Measurements from ENCODE around the gene AFF3. TPM values are rescaled to one million over a fixed set of nuclear protein-coding genes. Genes with fewer than 3 reads are reported as not detected.

AFF3 gene
- total and polyA plus RNA-seq, 2 of the 13 experiments (the other 11 are each of a cell fraction or from before 2014, with no cell fraction given) = not detected

GRCh38 chr2:99765731-99766318, 376.6 kb downstream of the AFF3 start:
- Histone ChIP-seq H2AFZ (ENCODE audit: low read length) (no peak overlapping the region), H3K4me2 (ENCODE audit: low read depth, low read length) (no peak overlapping the region), H3K9ac (ENCODE audit: insufficient read depth, low read depth, low read length) (no peak overlapping the region), H3K79me2 (ENCODE audit: insufficient read depth, low read length) (no peaks in the 10 kb centered on the region), H4K20me1 (ENCODE audit: insufficient read depth, low read length) (no peaks in the 10 kb centered on the region), H3K27ac (ENCODE audit: extremely low read length, insufficient read depth, low read length) (no peak overlapping the region), H3K36me3 (replicated peaks in 1 of 2; ENCODE audit: control insufficient read depth in 1 of 2, insufficient read depth in 2 of 2, low read length in 2 of 2) (no peaks in the 10 kb centered on the region), H3K4me3 (replicated peaks in 1 of 3; ENCODE audit: insufficient read depth in 1 of 3, low read depth in 2 of 3, low read length in 3 of 3) (no peak overlapping the region), H3K4me1 (ENCODE audit: insufficient read depth, low read length) (no peaks in the 10 kb centered on the region), H3K9me3 (ENCODE audit: low read length) (no peaks in the 10 kb centered on the region), H3K27me3 (ENCODE audit: control insufficient read depth in 1 of 2, insufficient read depth in 2 of 2, low read length in 2 of 2) (no peaks in the 10 kb centered on the region)
- in situ Hi-C loops (cut with HindIII; ENCODE audit: extremely low pct_ligation_motif_present, low pct_unique_long_range_greater_than_20kb) = no loop called here
- ChIA-PET CTCF (ENCODE audit: low intra/inter-chr PET ratio, low total read pairs) (no interaction called here), POLR2A (no interaction called here)
- DNase-seq (ENCODE audit: low spot score) = no peak
- WGBS (ENCODE audit: low lambda C conversion rate) = 7% methylated on average over 4 of the region's 4 CpGs
- FAIRE-seq = no peak
- no peak for ATAC-seq
- intact Hi-C loops (cut with micrococcal nuclease; ENCODE audit: unreplicated experiment) = no loop called here
- TF ChIP-seq PAX8 (CRISPR knock-in tag; IDR thresholded peaks at IDR 0.05; ENCODE audit: borderline replicate concordance) (no peak), HNF4A (CRISPR knock-in tag; IDR thresholded peaks at IDR 0.05) (0 out of 2 replicates have a peak, but pooled peaks have one; percentile 7), ZFP37 (CRISPR knock-in tag; IDR thresholded peaks at IDR 0.05; ENCODE audit: borderline replicate concordance) (no peak), NKX3-1 (CRISPR knock-in tag; IDR thresholded peaks at IDR 0.05) (no peak), MAFK (conservative IDR thresholded peaks at IDR 0.05 in 1 of 2, IDR thresholded peaks at IDR 0.05 in 1 of 2; ENCODE audit: low read length in 2 of 2) (0 out of 4 replicates have a peak, but pooled peaks have one; percentile 3 to 24)
- TF ChIP-seq, protein P1, sequence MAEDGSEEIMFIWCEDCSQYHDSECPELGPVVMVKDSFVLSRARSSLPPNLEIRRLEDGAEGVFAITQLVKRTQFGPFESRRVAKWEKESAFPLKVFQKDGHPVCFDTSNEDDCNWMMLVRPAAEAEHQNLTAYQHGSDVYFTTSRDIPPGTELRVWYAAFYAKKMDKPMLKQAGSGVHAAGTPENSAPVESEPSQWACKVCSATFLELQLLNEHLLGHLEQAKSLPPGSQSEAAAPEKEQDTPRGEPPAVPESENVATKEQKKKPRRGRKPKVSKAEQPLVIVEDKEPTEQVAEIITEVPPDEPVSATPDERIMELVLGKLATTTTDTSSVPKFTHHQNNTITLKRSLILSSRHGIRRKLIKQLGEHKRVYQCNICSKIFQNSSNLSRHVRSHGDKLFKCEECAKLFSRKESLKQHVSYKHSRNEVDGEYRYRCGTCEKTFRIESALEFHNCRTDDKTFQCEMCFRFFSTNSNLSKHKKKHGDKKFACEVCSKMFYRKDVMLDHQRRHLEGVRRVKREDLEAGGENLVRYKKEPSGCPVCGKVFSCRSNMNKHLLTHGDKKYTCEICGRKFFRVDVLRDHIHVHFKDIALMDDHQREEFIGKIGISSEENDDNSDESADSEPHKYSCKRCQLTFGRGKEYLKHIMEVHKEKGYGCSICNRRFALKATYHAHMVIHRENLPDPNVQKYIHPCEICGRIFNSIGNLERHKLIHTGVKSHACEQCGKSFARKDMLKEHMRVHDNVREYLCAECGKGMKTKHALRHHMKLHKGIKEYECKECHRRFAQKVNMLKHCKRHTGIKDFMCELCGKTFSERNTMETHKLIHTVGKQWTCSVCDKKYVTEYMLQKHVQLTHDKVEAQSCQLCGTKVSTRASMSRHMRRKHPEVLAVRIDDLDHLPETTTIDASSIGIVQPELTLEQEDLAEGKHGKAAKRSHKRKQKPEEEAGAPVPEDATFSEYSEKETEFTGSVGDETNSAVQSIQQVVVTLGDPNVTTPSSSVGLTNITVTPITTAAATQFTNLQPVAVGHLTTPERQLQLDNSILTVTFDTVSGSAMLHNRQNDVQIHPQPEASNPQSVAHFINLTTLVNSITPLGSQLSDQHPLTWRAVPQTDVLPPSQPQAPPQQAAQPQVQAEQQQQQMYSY (CRISPR knock-in tag; IDR thresholded peaks at IDR 0.05) = 0 out of 2 replicates have a peak, but pooled peaks have one; percentile 34
- TF ChIP-seq, protein P2, sequence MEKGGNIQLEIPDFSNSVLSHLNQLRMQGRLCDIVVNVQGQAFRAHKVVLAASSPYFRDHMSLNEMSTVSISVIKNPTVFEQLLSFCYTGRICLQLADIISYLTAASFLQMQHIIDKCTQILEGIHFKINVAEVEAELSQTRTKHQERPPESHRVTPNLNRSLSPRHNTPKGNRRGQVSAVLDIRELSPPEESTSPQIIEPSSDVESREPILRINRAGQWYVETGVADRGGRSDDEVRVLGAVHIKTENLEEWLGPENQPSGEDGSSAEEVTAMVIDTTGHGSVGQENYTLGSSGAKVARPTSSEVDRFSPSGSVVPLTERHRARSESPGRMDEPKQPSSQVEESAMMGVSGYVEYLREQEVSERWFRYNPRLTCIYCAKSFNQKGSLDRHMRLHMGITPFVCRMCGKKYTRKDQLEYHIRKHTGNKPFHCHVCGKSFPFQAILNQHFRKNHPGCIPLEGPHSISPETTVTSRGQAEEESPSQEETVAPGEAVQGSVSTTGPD (CRISPR knock-in tag; IDR thresholded peaks at IDR 0.05) = no peak
- no TSS peak for BruUV-seq (replicated peaks)

Measured in HepG2 (cell line).